ENCODE results near the gene TJP3.
"Not testable (repeated sequence)": the region's sequence is repeated elsewhere in the genome, so short reads cannot be mapped to it uniquely, and the experiment has no call there.

The TJP3 gene

GRCh38 chr19:3738477-3739220 is 30.5 kb downstream of the TJP3 start:
- DNase-seq (ENCODE audit: low read depth in 2 of 2), result no peak

- DNase-seq (ENCODE audit: low read depth in 2 of 2), result no peak
Observed at GRCh38 chr19:3740431-3740830, 32.2 kb downstream of the TJP3 start.

GRCh38 chr19:3743486-3743885 is 35.3 kb downstream of the TJP3 start:
- DNase-seq (ENCODE audit: low read depth in 2 of 2), result no peak

- DNase-seq (ENCODE audit: low read depth in 2 of 2), result no peak
Observed at GRCh38 chr19:3745363-3746045, 37.3 kb downstream of the TJP3 start.

GRCh38 chr19:3746371-3747056 is 38.3 kb downstream of the TJP3 start:
- no peak for DNase-seq (ENCODE audit: low read depth in 2 of 2)

- no peak for DNase-seq (ENCODE audit: low read depth in 2 of 2)
Observed at GRCh38 chr19:3748965-3749364, 40.8 kb downstream of the TJP3 start.

GRCh38 chr19:3750211-3750610 is 42.0 kb downstream of the TJP3 start:
- DNase-seq (ENCODE audit: low read depth in 2 of 2), result no peak

GRCh38 chr19:3751236-3751635 is 43.1 kb downstream of the TJP3 start:
- DNase-seq (ENCODE audit: low read depth in 2 of 2), result no peak

- DNase-seq (ENCODE audit: low read depth in 2 of 2), result no peak
Observed at GRCh38 chr19:3752492-3752891, 44.3 kb downstream of the TJP3 start.

GRCh38 chr19:3753631-3754410 is 45.6 kb downstream of the TJP3 start:
- no peak for DNase-seq (ENCODE audit: low read depth in 2 of 2)

GRCh38 chr19:3757705-3758104 is 49.5 kb downstream of the TJP3 start:
- not testable (repeated sequence) for DNase-seq (ENCODE audit: low read depth in 2 of 2)

- DNase-seq (ENCODE audit: low read depth in 2 of 2), result not testable (repeated sequence)
Observed at GRCh38 chr19:3758297-3758696, 50.1 kb downstream of the TJP3 start.

GRCh38 chr19:3759482-3760254 is 51.5 kb downstream of the TJP3 start:
- no peak for DNase-seq (ENCODE audit: low read depth in 2 of 2)

- no peak for DNase-seq (ENCODE audit: low read depth in 2 of 2)
Observed at GRCh38 chr19:3760871-3761361, 52.7 kb downstream of the TJP3 start.

- DNase-seq (ENCODE audit: low read depth in 2 of 2), result peak; percentile 96 to 97
Observed at GRCh38 chr19:3761382-3762129, 53.4 kb downstream of the TJP3 start, which contains the start of gene APBA3. APBA3 (minus strand) TSS chr19:3761692; CDS start chr19:3760264, 1,428 bp downstream.

- DNase-seq (ENCODE audit: low read depth in 2 of 2), result no peak
Observed at GRCh38 chr19:3762130-3762473, 53.9 kb downstream of the TJP3 start.

GRCh38 chr19:3762501-3763459 is 54.6 kb downstream of the TJP3 start, which contains the start of gene MRPL54:
MRPL54 (plus strand) TSS chr19:3762682; CDS start chr19:3762701, 19 bp downstream.
- peak; percentile 98 for DNase-seq (ENCODE audit: low read depth in 2 of 2)

- DNase-seq (ENCODE audit: low read depth in 2 of 2), result no peak
Observed at GRCh38 chr19:3765121-3765520, 56.9 kb downstream of the TJP3 start.

GRCh38 chr19:3765757-3766156 is 57.6 kb downstream of the TJP3 start:
- DNase-seq (ENCODE audit: low read depth in 2 of 2), result not testable (repeated sequence)
